HFF-Myc (cell line): ENCODE results near the gene NEK10.
A peak's percentile ranks its signal among the peaks of the same experiment; 100 is the strongest.

Source experiments
- DNase-seq: peaks from one replicate; pipeline ENCODE4 v3.0.0-alpha.2; 2011; ENCODE audit warnings: low read depth; ENCODE audit errors: extremely low read depth
- H3K4me3 ChIP-seq: replicated peaks from 2 replicates; pipeline ENCODE4 v1.5.1; 2011; ENCODE audit warnings: low read depth, mild to moderate bottlenecking, control low read depth, low read length
- CTCF ChIP-seq: IDR thresholded peaks from 2 replicates; pipeline ENCODE4 v1.5.1; 2012; ENCODE audit warnings: mild to moderate bottlenecking, low read depth, low read length, control low read depth; ENCODE audit errors: missing control alignments

NEK10 gene

GRCh38 chr3:27160779-27161287, 208.3 kb downstream of the NEK10 start:
- no peak for TF ChIP-seq CTCF
- no peak overlapping the region for H3K4me3 ChIP-seq
- DNase-seq = no peak

DNA sequence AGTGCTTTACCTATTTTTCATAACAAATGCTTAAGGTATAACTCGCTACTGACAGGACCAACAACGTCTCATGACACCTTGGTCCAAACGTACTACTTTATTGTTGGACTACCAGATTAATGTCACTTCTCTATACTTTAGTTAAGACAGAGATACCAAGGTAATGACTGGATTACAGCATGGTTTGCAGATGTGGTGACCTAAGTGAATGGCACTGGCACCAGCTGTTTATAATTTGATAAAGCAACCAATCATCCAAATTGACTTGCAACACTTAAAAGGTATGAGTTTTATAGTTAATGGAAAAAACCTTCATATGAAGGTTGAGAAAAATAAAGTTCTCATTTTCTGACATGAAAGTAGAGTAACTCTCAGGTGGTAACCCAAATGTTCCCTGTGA, 209.0 kb downstream of the NEK10 start:
- H3K4me3 ChIP-seq = no peak overlapping the region
- DNase-seq = peak; percentile 5
- no peak for TF ChIP-seq CTCF

DNA sequence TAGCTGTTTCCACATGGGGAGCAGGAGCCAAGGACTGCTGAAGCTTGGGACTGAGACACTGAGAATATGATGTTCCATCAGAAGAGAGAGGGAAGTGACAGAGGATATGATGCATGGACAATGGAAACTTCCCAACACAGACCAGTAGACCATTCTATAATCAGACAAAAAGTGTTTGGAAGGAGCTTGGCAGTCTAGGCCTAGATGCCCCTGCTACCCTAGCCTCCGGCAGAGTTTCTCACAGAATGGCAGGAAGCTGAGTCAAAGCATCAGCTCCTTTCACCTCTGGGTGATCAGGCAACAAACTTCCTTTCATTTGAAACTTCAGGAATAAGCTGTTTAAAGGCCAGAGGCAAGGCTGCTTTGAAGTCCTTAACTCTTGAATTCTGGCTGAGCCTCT, 222.0 kb downstream of the NEK10 start:
- H3K4me3 ChIP-seq = no peak overlapping the region
- DNase-seq = no peak
- no peak for TF ChIP-seq CTCF

GRCh38 chr3:27146786-27147185, 222.4 kb downstream of the NEK10 start:
- no peak for DNase-seq
- no peak for TF ChIP-seq CTCF
- H3K4me3 ChIP-seq = no peak overlapping the region

- TF ChIP-seq CTCF = no peak
- DNase-seq = no peak
These were observed 223.5 kb downstream of the NEK10 start for GRCh38 chr3:27145719-27146118.

GRCh38 chr3:27141668-27142067, 227.5 kb downstream of the NEK10 start:
- DNase-seq = no peak
- peak; percentile 33 for TF ChIP-seq CTCF
- no peak overlapping the region for H3K4me3 ChIP-seq

More at GRCh38 chr3:27145719-27146118, 223.5 kb downstream of the NEK10 start:
- no peak overlapping the region for H3K4me3 ChIP-seq

DNA sequence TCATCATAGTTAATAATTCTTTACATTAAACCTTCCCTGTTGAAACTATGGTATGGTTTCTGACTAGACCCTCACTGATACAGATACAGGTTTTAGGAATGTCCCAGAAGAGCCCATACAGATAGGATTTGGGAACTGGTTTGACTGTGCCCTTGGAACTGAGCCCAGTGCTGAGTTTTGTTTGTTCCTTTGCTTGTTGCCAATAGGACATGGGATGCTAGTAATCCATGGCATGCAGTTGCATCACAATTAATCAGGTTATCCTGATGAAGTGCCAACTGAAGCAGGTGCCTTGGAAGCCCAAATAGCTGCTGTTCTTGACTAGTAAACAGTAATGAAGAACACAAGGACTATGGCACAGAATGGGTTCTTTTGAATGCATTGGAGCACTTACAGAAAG, 230.6 kb downstream of the NEK10 start:
- no peak for TF ChIP-seq CTCF
- no peak overlapping the region for H3K4me3 ChIP-seq
- no peak for DNase-seq
